ENCODE data around the gene PDE1C.

DNA sequence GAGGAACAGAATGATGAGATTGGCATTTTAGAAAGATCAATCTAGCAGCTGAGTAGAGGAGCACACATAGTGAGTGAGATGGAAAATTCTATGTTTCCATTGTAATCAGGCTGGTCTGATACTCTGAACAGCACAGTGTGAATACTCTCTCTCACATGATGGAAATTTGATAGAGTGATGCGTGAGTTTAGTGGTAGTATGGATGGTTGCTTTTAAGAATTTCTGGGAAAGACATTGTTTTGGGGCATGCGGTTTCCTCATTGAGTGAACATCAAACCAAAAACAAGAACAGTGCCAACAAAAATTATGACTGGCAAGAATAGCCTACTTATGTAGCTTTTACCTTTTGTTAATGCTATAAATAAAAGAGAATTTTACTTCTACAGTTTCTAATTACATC is 183.2 kb downstream of the PDE1C start:
- TF ChIP-seq POLR2A (IDR thresholded peaks at IDR 0.05; ENCODE audit: low read depth, low read length) (no peak), SMC3 (IDR thresholded peaks at IDR 0.05; ENCODE audit: low read depth, low read length) (no peak), CEBPB (IDR thresholded peaks at IDR 0.05; ENCODE audit: low read depth, low read length) (no peak), RAD21 (IDR thresholded peaks at IDR 0.05; ENCODE audit: low read length) (no peak), BHLHE40 (IDR thresholded peaks at IDR 0.05; ENCODE audit: low read depth, low read length) (no peak), MXI1 (IDR thresholded peaks at IDR 0.05; ENCODE audit: borderline replicate concordance, low read depth, low read length) (no peak), MAZ (IDR thresholded peaks at IDR 0.05; ENCODE audit: borderline replicate concordance, low read depth, low read length) (no peak)
- TF ChIP-seq, protein P1, sequence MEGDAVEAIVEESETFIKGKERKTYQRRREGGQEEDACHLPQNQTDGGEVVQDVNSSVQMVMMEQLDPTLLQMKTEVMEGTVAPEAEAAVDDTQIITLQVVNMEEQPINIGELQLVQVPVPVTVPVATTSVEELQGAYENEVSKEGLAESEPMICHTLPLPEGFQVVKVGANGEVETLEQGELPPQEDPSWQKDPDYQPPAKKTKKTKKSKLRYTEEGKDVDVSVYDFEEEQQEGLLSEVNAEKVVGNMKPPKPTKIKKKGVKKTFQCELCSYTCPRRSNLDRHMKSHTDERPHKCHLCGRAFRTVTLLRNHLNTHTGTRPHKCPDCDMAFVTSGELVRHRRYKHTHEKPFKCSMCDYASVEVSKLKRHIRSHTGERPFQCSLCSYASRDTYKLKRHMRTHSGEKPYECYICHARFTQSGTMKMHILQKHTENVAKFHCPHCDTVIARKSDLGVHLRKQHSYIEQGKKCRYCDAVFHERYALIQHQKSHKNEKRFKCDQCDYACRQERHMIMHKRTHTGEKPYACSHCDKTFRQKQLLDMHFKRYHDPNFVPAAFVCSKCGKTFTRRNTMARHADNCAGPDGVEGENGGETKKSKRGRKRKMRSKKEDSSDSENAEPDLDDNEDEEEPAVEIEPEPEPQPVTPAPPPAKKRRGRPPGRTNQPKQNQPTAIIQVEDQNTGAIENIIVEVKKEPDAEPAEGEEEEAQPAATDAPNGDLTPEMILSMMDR (conservative IDR thresholded peaks at IDR 0.05; ENCODE audit: low read depth, low read length), result no peak

Data from IMR-90 (cell line).